Stimulated activated CD4-positive, alpha-beta T cell treated with anti-CD3 and anti-CD28 coated beads, Interleukin-15, amount 100 ng/mL, for 48 hours (primary cell): ENCODE results near the gene TMEM107.
"Not testable (repeated sequence)": the region's sequence is repeated elsewhere in the genome, so short reads cannot be mapped to it uniquely, and the experiment has no call there.

Experiments used
- DNase-seq, 2 donors: peaks; one replicate each; pipeline ENCODE4 v3.0.0-alpha.2; 2020; ENCODE audit warnings: low read depth in 2 of 2

Gene TMEM107

GRCh38 chr17:8176197-8176940 is at the start of gene TMEM107:
TMEM107 (minus strand) TSS chr17:8176380; CDS start chr17:8176286, 94 bp downstream.
- DNase-seq, result peak; percentile 74 to 78

- no peak for DNase-seq
Observed at GRCh38 chr17:8224891-8225812, 49.0 kb upstream of the TMEM107 start.

- DNase-seq, result peak; percentile 46 to 50
Observed at GRCh38 chr17:8223356-8224126, 47.4 kb upstream of the TMEM107 start.

GRCh38 chr17:8222630-8223355 is 46.6 kb upstream of the TMEM107 start:
- DNase-seq, result peak; percentile 83 to 88

DNA sequence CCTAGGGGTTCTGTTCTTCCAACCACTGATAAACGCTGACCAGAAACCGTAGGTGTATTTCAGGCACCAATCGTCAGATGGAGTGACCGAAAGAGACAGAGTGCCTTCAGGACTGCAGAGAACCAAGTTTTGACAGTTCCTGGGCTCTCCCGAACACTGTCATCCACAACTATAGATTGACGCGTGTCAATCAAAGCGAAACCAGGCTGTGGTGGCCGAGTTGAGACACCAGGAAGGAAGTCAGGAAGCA is 46.1 kb upstream of the TMEM107 start:
- no peak for DNase-seq

DNA sequence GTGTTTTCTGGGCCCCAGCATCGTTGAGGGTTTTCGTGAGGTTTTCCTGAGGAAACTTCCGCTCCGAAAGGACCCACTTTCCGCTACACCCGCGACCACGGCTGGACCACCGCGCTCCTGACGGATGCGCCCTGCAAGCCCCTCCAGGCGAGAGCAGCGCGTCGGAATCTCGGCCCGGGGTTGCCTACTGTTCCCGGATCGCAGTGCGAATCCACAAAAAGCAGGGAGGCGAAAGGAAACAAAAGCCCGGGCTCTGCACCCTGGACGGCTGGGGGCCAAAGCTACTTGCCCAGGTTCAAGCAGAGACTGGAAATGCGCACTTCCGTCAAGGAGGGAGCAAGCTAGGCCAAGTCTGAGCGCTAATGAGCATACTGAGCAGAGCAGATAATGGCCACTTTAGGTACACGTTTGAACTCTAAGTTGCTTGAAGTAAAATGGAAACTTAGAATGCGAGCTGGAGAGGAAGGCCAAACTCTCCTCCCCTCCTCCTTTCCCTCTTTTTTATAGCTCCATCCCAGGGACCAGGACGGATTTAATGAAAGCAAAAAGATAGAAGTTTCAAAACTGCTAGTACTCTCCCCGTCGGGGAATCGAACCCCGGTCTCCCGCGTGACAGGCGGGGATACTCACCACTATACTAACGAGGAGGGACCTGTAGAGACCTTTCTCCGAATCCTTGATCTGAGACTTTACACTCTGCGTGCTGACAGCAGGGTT is 45.6 kb upstream of the TMEM107 start:
- peak; percentile 80 to 83 for DNase-seq

DNA sequence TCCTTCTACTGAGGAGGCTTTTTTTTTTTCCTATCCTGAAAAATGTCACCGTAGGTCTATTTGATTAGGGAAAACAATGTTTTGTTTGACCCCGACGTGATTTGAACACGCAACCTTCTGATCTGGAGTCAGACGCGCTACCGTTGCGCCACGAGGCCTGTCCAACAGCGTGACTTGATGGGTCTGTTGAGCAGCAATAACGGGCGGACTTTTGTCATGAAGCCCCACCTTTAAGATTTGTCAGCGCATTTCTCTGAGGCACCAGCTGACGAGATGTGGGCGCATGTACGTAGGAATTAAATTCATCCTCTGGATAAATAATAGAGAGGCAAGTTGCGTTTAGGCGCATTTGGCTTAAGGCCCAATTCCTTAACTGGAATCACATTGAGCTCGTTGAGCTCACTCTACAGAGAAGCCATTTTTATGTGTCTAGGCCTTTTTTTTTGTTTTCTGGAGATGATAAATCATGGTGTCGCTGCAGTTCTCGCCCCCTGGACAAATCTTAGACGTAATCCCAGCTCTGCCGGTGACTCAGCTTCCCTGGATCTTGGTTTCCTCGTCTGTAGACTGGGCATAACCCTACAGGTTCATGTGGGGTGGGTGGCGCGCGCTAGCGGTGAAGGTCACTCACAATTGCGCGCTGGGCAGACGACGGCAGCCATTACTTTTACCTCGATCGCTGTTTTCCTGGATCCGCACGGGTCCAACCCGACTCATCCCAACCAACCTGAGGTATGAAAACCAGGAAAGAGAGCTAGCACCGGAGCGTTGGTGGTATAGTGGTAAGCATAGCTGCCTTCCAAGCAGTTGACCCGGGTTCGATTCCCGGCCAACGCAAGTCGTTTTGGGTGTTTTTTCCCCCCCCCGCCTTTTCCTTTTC is 44.8 kb upstream of the TMEM107 start:
- peak; percentile 84 to 87 for DNase-seq

- not testable (repeated sequence) for DNase-seq
Observed at GRCh38 chr17:8214000-8214399, 37.8 kb upstream of the TMEM107 start.

GRCh38 chr17:8212312-8213180 is 36.4 kb upstream of the TMEM107 start:
- DNase-seq, result no peak

- no peak for DNase-seq
Observed at GRCh38 chr17:8210761-8211458, 34.7 kb upstream of the TMEM107 start.

DNA sequence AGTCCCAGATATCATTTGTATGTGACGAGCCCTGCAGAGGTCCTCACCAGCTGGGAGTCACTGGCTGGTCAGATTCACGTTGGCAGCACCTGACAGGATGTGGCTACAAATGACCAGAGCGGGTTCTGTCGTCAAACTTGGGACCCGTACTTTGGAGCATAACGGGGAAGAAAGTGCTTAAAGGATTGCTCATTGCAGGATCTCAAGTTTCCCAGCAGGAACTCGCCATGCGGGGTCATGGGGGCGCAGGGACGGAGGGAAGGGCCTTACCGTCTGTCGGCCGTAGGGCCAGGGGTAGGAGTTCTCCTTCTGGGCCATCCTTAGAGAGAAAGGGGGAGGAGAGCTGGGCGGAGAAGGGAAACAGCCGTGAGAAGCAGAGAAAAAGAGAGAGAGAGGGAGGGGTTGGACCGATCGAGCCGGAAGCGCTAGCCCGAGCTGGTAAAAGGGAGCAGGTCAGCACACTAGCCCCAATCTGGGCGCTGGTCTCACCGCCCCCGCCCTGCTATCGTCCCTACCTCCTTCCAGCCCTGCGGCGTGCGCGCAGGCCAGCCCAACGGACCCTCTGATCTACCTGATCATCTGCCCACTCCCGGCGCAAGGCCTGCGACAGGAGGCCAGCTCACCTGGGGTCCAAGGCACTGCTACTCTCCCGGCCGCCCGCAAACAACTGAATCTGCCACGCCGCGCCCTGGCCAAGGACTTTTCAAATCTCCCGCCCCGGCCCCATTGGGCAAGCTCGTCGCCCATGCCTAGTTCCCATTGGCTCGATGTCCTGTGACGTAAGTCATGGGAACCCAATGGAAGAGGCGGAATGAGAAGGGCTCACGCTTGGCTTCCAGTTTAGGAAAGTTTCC is 34.0 kb upstream of the TMEM107 start, which contains the start of gene AURKB:
Gene AURKB (minus strand): TSS at position 669 of the 854 bp plus-strand sequence. CDS start 351 bp downstream, at position 318.
- DNase-seq, result peak; percentile 88 to 92

GRCh38 chr17:8206536-8206935 is 30.4 kb upstream of the TMEM107 start:
- DNase-seq, result no peak

DNA sequence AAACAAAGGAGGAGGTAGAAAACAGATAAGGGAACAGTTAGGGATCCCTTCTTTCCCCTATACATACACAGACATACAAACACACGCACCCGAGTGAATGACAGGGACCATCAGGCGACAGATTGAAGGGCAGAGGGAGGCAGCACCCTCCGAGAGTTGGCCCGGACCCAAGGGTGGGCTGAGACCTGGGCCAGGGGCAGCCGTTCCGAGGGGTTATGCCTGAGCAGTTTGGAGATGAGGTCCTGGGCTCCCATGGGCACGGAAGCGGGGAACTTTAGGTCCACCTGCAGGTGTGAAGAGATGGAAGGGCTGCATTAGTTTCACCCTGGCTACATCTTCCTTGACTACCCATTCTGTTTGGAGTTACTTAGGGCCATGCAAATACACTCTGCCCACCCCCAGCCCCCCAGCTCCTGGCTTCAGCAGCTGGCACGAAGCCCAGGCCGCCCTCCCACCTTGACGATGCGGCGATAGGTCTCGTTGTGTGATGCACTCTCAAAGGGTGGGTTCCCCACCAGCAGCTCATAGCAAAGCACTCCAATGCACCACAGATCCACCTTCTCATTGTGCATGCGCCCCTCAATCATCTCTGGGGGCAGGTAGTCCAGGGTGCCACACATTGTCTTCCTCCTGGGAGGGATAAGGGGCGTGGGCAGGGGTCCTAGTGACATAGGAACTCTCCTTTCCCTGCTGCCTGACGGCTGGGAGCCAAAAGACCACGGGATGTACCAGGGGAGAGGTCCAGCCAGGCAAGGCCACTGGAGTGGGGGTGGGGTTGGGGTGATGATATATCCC is 28.8 kb upstream of the TMEM107 start:
- DNase-seq, result no peak

DNA sequence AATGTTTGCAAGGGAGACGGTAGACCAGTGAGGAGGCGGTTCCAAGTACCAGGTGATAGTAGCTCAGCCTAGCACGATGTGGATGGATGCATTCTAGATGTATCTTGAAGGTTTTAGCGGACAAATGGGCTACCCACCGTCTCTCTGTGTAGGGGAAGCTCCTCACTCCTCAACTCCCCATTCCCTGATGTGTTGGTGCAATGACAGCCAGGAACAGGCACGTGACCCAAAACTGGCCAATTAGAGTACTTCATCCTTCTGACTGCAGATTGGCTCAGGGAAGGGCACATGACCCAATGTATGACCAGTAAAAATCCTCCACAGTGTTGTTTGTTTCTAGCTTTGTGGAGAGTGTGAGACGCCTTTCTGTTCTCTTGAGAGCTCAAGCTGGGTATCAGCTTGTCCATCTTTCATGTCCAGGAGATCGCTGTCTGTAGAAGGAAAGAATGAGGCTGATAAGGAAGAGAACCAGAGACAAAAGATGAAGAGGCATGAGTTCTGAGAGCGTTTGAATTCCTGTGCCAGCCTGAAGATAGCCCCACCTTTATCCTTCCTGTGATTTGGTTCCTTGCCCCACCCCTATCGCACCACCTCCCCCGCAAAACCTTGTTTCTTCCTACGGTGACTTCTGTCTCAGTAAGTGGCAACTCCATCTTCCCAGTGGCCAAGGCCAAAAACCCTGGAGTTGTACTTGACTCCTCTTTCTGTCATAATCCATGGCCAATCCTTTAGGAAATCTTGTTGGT is 16.1 kb upstream of the TMEM107 start:
- peak in 1 of 2 donors; percentile 57 for DNase-seq

GRCh38 chr17:8190506-8190905 is 14.3 kb upstream of the TMEM107 start:
- no peak for DNase-seq
